Prostate gland (tissue), 2 donors: Measurements from ENCODE around the gene DHPS. TPM values are rescaled to one million over a fixed set of nuclear protein-coding genes. Genes with fewer than 3 reads are reported as not detected.
"Not testable (repeated sequence)": the region's sequence is repeated elsewhere in the genome, so short reads cannot be mapped to it uniquely, and the experiment has no call there.

Experiments used
- DNase-seq: peaks from one replicate; pipeline ENCODE4 v3.0.0-alpha.2; 2019; ENCODE audit warnings: low spot score
- H3K27ac ChIP-seq, 2 donors: fragments of 200-600 bp; sonication (generic); 2 replicates each; pipeline ENCODE4 v1.5.1; 2017 to 2019
- H3K27me3 ChIP-seq: fragments of 200-600 bp; sonication (generic); replicated peaks from 2 replicates; pipeline ENCODE4 v1.5.1; 2019; ENCODE audit not compliant: insufficient read depth
- H3K36me3 ChIP-seq, 2 donors: fragments of 200-600 bp; sonication (generic); 1 replicate in 1 of 2; 2 replicates in 1 of 2; pipeline versions ENCODE4 v1.5.1 to v1.8.1; 2017 to 2019
- H3K4me1 ChIP-seq: fragments of 200-600 bp; sonication (generic); replicated peaks from 2 replicates; pipeline ENCODE4 v1.5.1; 2019
- H3K4me3 ChIP-seq, 2 donors: fragments of 200-600 bp; sonication (generic); 2 replicates each; pipeline ENCODE4 v1.5.1; 2017 to 2019
- H3K9me3 ChIP-seq: fragments of 200-600 bp; sonication (generic); 2 replicates; pipeline ENCODE4 v1.5.1; 2017
- POLR2A ChIP-seq: fragments of 450-650 bp; IDR thresholded peaks from one replicate; pipeline ENCODE4 v1.6.1; 2016; ENCODE audit warnings: antibody characterized with exemption, mild to moderate bottlenecking
- POLR2AphosphoS5 ChIP-seq: sonication (generic); formaldehyde crosslinking; IDR thresholded peaks from one replicate; pipeline ENCODE4 v1.6.1; 2017; ENCODE audit warnings: antibody characterized with exemption
- WGBS: methylation state at CpG from one replicate; pipeline ENCODE4 v1.1.5; 2018; 5-methylcytosine and 5-hydroxymethylcytosine counted together
- intact Hi-C: fragments of 100-400 bp; cut with DNase I; formaldehyde crosslinking; loops from one replicate; pipeline ENCODE4 v1.14.2; 2022
- total RNA-seq, 2 donors: library from RNA; depleted of rRNA; stranded (reverse); fragments of >200 nt; gene quantifications; one replicate each; pipeline ENCODE4 v1.1.0, GENCODE V29; 2016
- TF ChIP-seq, protein P1 (sequence below), 4 experiments: fragments of 200-600 bp in 2 of 4; fragments of 450-650 bp in 2 of 4; sonication (generic) in 2 of 4; IDR thresholded peaks; 1 replicate in 3 of 4; 2 replicates in 1 of 4; pipeline ENCODE4 v1.5.1; 2016 to 2019; ENCODE audit warnings: antibody characterized with exemption in 4 of 4, mild to moderate bottlenecking in 2 of 4, moderate library complexity in 2 of 4

Gene DHPS
- total RNA-seq, 2 donors from 2014 or later = 140 to 178 TPM

DNA sequence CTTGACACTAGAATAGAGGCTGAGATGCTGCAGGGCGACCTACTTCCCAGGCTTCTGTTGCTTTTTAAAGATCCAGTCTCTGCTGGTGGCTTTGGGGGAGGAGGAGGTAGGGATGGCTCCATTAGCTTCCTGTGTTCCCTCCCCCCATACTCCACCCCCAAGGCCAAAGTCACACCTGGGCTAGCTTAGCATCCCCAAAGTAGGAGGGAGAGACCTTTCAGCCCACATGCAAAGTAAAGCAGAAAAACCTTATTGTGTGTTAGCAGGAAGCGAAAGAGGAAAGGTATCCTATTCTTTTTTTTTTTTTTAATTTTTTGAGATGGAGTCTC, 45.3 kb upstream of the DHPS start:
- no peaks in the 10 kb centered on the region for H3K9me3 ChIP-seq
- no peak for TF ChIP-seq POLR2A
- no peak for DNase-seq
- peaks cover 0 to 6% of the 10 kb centered on the region in 2 donors for H3K36me3 ChIP-seq
- 95% methylated on average over 2 of the region's 2 CpGs for WGBS
- H3K4me3 ChIP-seq = no peak overlapping the region
- H3K27me3 ChIP-seq = no peaks in the 10 kb centered on the region
- intact Hi-C loops = loop anchor here (10.0 kb wide), 1 partner anchor 68 kb away; the partner anchor contains the start of gene JUNB
- H3K27ac ChIP-seq = no peak overlapping the region
- peaks cover 6% of the 10 kb centered on the region for H3K4me1 ChIP-seq

DNA sequence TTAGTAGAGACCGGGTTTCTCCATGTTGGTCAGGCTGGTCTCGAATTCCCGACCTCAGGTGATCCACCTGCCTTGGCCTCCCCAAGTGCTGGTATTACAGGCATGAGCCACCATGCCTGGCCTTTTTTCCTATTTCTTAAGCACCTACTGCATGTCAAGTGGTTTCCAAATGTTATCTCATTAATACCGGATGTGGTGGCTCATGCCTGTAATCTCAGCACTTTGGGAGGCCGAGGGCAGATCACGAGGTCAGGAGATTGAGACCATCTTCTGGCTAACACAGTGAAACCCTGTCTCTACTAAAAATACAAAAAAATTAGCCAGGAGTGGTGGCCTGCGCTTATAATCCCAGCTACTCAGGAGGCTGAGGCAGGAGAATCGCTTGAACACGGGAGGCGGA, 43.9 kb upstream of the DHPS start:
- WGBS = 96% methylated on average over 10 of the region's 10 CpGs
- not testable (repeated sequence) for H3K27me3 ChIP-seq, H3K4me1 ChIP-seq, H3K36me3 ChIP-seq, H3K27ac ChIP-seq, H3K4me3 ChIP-seq, H3K9me3 ChIP-seq, DNase-seq
- intact Hi-C loops = loop anchor here (10.0 kb wide), 1 partner anchor 69 kb away; the partner anchor contains the start of gene JUNB

DNA sequence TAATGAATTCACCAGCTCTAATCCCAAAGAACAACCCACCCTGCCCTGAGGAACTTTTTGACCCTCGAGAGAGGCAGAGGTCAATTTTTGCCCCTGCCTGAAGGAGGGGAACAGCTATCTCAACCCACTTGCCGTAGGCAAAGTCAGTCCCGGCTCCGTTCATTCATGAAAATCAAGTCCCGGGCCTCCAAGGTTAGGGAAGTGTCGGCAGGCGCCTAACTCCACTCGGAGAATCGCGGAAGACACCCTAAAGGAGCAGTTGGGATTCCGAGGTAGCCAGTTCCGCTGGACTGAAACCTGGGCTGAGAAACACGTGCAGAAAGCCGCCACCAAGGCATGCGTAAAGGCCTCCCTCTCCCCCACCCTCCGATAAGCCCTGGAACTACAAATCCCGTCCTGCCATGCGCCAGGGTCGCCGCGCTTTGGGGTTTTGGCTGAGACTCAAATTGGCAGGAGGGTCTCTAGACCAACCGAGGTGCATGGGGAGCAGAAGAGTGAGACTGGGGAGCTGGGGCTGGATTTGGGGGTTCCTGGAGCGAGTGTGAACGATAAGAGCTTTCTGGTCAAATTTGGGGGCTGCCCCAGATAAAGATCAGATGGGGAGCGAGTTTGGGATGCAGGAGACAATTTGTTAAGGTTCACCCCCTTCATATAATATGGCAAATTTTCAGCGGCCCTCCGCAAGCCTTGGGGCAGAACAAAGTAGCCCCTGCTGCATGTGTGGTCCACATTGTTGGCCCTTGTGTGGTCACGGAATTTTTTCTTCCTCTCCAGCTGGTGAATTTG, 42.2 kb upstream of the DHPS start, which contains the start of gene TNPO2:
Gene TNPO2, minus strand, starts transcription at position 292 of the 786 bp plus-strand sequence. CDS start 2,955 bp downstream, outside the sequence.
- Histone ChIP-seq H3K4me3 (peak within 1 kb of the TSS; percentile 75 to 83), H3K4me1 (peaks cover 11% of the 10 kb centered on the region), H3K36me3 (peaks cover 0 to 1% of the 10 kb centered on the region in 2 donors), H3K27ac (peak within 1 kb of the TSS; percentile 87 to 95), H3K9me3 (no peaks in the 10 kb centered on the region), H3K27me3 (no peaks in the 10 kb centered on the region)
- peak; percentile 35 for DNase-seq
- WGBS = 2% methylated on average over 27 of the region's 28 CpGs
- TF ChIP-seq, protein P1, sequence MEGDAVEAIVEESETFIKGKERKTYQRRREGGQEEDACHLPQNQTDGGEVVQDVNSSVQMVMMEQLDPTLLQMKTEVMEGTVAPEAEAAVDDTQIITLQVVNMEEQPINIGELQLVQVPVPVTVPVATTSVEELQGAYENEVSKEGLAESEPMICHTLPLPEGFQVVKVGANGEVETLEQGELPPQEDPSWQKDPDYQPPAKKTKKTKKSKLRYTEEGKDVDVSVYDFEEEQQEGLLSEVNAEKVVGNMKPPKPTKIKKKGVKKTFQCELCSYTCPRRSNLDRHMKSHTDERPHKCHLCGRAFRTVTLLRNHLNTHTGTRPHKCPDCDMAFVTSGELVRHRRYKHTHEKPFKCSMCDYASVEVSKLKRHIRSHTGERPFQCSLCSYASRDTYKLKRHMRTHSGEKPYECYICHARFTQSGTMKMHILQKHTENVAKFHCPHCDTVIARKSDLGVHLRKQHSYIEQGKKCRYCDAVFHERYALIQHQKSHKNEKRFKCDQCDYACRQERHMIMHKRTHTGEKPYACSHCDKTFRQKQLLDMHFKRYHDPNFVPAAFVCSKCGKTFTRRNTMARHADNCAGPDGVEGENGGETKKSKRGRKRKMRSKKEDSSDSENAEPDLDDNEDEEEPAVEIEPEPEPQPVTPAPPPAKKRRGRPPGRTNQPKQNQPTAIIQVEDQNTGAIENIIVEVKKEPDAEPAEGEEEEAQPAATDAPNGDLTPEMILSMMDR (IDR thresholded peaks at IDR 0.05) = no peak
- peak; percentile 58 for TF ChIP-seq POLR2AphosphoS5
- intact Hi-C loops = loop anchor here (10.0 kb wide), 1 partner anchor 71 kb away; the partner anchor contains the start of gene JUNB

DNA sequence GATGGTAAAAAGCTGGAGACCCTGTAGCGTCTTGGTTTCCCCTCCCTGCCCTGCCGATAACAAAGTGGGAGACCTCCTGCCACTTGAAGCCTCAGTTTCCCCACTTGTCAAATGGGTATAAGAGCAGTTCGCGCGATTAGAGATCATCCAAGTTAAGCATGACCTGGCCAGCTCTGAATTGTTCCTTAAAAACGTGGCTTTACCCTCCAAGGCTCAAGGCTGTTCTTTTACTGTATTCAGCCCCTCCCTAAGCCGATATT, 41.6 kb upstream of the DHPS start:
- Histone ChIP-seq H3K9me3 (no peaks in the 10 kb centered on the region), H3K4me3 (peak overlapping the region; percentile 75 to 83), H3K27me3 (no peaks in the 10 kb centered on the region), H3K4me1 (peaks cover 11% of the 10 kb centered on the region), H3K27ac (peak overlapping the region; percentile 87 to 95), H3K36me3 (peaks cover 0 to 6% of the 10 kb centered on the region in 2 donors)
- DNase-seq = no peak
- TF ChIP-seq POLR2A = no peak
- TF ChIP-seq, protein P1 (IDR thresholded peaks at IDR 0.05) = no peak
- TF ChIP-seq POLR2AphosphoS5 = no peak
- intact Hi-C loops = loop anchor here (10.0 kb wide), 1 partner anchor 71 kb away; the partner anchor contains the start of gene JUNB
- 1% methylated on average over 7 of the region's 7 CpGs for WGBS

DNA sequence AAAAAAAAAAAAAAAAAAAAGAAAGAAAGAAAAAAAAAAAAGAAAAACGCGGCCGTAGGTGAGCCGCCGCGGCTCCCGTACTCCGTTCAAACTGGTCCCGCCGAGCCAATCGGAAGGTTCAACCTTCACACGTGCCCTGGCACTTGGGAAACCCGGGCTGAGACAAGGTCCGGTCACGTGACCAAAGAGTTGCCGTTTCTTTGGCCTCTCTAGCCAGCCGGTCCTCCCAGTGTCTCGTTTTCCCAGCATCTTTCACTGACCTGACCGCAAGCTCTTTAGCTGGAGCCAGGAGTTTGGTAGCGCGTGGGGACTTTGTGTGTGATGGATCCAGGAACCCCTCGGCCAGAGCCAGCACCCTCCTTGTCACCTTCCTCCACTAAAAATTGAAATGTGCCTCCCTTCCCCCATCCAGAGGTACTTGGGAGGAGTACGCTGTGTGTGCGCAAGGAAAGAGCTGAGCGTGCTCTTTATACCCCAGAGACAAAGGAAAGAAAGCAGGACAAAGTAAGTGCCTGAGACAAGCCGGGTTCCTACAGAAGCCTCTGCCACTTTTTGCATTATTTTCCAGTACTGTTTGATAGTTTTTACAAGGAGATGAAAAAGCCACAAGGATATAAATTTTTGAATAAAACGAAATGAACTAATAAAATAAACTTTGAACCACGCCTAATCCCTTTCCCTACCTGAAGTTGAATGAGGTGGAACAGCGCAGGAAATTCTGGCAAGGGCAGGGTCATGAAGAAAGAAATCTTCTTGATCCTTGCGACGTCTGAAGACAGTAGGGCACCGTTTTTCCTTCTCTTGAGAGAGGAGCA, 41.1 kb upstream of the DHPS start:
- H3K4me1 ChIP-seq = peaks cover 11% of the 10 kb centered on the region
- peak overlapping the region; percentile 75 to 83 for H3K4me3 ChIP-seq
- no peaks in the 10 kb centered on the region for H3K27me3 ChIP-seq
- WGBS = under 1% methylated on average over 32 of the region's 32 CpGs
- H3K9me3 ChIP-seq = no peaks in the 10 kb centered on the region
- peak; percentile 99 for DNase-seq
- intact Hi-C loops = loop anchor here (10.0 kb wide), 1 partner anchor 72 kb away; the partner anchor contains the start of gene JUNB
- peak overlapping the region; percentile 87 to 95 for H3K27ac ChIP-seq
- TF ChIP-seq POLR2AphosphoS5 = peak; percentile 95
- TF ChIP-seq POLR2A = no peak
- TF ChIP-seq, protein P1 (IDR thresholded peaks at IDR 0.05) = peak in 1 of 4 experiments; percentile 14
- peaks cover 0 to 6% of the 10 kb centered on the region in 2 donors for H3K36me3 ChIP-seq
